ENCODE measurements around the gene EDNRB. TPM values are rescaled to one million over a fixed set of nuclear protein-coding genes. Genes with fewer than 3 reads are reported as not detected.

Gene EDNRB
- total and polyA plus RNA-seq, 2 of the 8 experiments (the other 6 are each of a cell fraction or from before 2014, with no cell fraction given): 15.8 to 73.2 TPM

DNA sequence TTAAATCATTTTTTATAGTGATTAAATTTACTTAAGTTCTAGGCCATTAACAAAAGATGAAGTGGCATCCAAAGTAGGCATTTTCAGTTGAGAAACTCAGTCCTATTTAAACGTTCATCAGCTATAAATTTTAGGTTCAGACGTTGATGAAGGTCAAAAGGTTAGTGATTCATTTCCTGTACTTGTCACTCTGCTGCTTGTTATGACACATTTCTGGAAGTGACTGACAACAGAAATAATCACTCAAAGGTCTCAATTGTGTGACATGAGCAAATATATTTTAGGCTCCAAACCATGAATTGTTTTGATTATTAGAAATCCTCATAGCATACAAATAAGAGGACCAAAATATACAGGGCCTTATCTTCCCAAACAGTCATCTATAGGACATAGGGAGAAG, 10.3 kb upstream of the EDNRB start (continued):
- TF ChIP-seq, protein P1, sequence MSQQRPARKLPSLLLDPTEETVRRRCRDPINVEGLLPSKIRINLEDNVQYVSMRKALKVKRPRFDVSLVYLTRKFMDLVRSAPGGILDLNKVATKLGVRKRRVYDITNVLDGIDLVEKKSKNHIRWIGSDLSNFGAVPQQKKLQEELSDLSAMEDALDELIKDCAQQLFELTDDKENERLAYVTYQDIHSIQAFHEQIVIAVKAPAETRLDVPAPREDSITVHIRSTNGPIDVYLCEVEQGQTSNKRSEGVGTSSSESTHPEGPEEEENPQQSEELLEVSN (IDR thresholded peaks at IDR 0.05): no peak
- TF ChIP-seq SIX5 (IDR thresholded peaks at IDR 0.05; ENCODE audit: low read depth, low read length) (no peak), GABPA (IDR thresholded peaks at IDR 0.05; ENCODE audit: borderline replicate concordance, insufficient read depth, low read length) (no peak)

All from H1 (cell line).